GM21515 (cell line): Measurements from ENCODE around the gene CCDC85B.
"Not testable (repeated sequence)": the region's sequence is repeated elsewhere in the genome, so short reads cannot be mapped to it uniquely, and the experiment has no call there.

Experiments used
- ATAC-seq: cut with Tn5 transposase; IDR thresholded peaks from one replicate; pipeline ENCODE4 v1.9.1; 2021; ENCODE audit not compliant: unreplicated experiment

The CCDC85B gene

GRCh38 chr11:65885808-65886536, 4.5 kb upstream of the CCDC85B start:
- no peak for ATAC-seq

GRCh38 chr11:65886826-65887722, 3.4 kb upstream of the CCDC85B start:
- ATAC-seq = no peak

- ATAC-seq = no peak
Observed at GRCh38 chr11:65887723-65888162, 2.7 kb upstream of the CCDC85B start.

- ATAC-seq = peak; percentile 42
Observed at GRCh38 chr11:65888163-65888814, 2.2 kb upstream of the CCDC85B start, which contains the start of gene FIBP. Gene FIBP (minus strand): TSS chr11:65888471. CDS start chr11:65888418, 53 bp downstream.

GRCh38 chr11:65891219-65892136, 1.0 kb downstream of the CCDC85B start:
- no peak for ATAC-seq

GRCh38 chr11:65892137-65892540, 1.7 kb downstream of the CCDC85B start:
- not testable (repeated sequence) for ATAC-seq

GRCh38 chr11:65892661-65893317, 2.3 kb downstream of the CCDC85B start:
- no peak for ATAC-seq

- ATAC-seq = no peak
Observed at GRCh38 chr11:65894034-65894591, 3.6 kb downstream of the CCDC85B start.

- ATAC-seq = no peak
Observed at GRCh38 chr11:65895482-65895981, 5.1 kb downstream of the CCDC85B start.

- no peak for ATAC-seq
Observed at GRCh38 chr11:65896034-65896999, 5.8 kb downstream of the CCDC85B start.

GRCh38 chr11:65897020-65897471, 6.6 kb downstream of the CCDC85B start:
- no peak for ATAC-seq

- no peak for ATAC-seq
Observed at GRCh38 chr11:65898656-65899355, 8.3 kb downstream of the CCDC85B start.

GRCh38 chr11:65899356-65900124, 9.1 kb downstream of the CCDC85B start:
- ATAC-seq = no peak

GRCh38 chr11:65900125-65900898, 9.8 kb downstream of the CCDC85B start, which contains the start of gene FOSL1:
Gene FOSL1 (minus strand): TSS chr11:65900388. CDS start chr11:65900339, 49 bp downstream.
- ATAC-seq = peak; percentile 72

GRCh38 chr11:65900899-65901180, 10.4 kb downstream of the CCDC85B start:
- no peak for ATAC-seq

- ATAC-seq = no peak
Observed at GRCh38 chr11:65903068-65903481, 12.6 kb downstream of the CCDC85B start.
